ENCODE data around the gene GPR37L1. TPM values are rescaled to one million over a fixed set of nuclear protein-coding genes. Genes with fewer than 3 reads are reported as not detected.
"Not testable (repeated sequence)": the region's sequence is repeated elsewhere in the genome, so short reads cannot be mapped to it uniquely, and the experiment has no call there.

Gene GPR37L1
- total RNA-seq, 1 donor from 2014 or later: 0.05 TPM

- Mint-ChIP-seq H3K27ac (ENCODE audit: unreplicated experiment) (peak within 1 kb of the TSS; percentile 28), H3K9me3 (no peaks in the 10 kb centered on the region), H3K4me3 (peak within 1 kb of the TSS; percentile 96), H3K36me3 (ENCODE audit: low read depth) (no peaks in the 10 kb centered on the region), H3K27me3 (ENCODE audit: low read depth) (peaks cover 6% of the 10 kb centered on the region), H3K4me1 (peaks cover 25% of the 10 kb centered on the region)
- no peak for TF ChIP-seq CTCF (conservative IDR thresholded peaks at IDR 0.05)
- peak; percentile 43 for DNase-seq (ENCODE audit: low read depth, low spot score)
Measured at GRCh38 chr1:202144402-202145067, 21.8 kb downstream of the GPR37L1 start, which contains the start of gene ARL8A. Gene ARL8A, minus strand, starts transcription at chr1:202144737. Its CDS starts 165 bp downstream, at chr1:202144572.

- no peaks in the 10 kb centered on the region for H3K36me3 Mint-ChIP-seq (ENCODE audit: low read depth)
- H3K4me3 Mint-ChIP-seq: peak overlapping the region; percentile 93
- H3K27me3 Mint-ChIP-seq (ENCODE audit: low read depth): peaks cover 6% of the 10 kb centered on the region
- no peak for DNase-seq (ENCODE audit: low read depth, low spot score)
- TF ChIP-seq CTCF (conservative IDR thresholded peaks at IDR 0.05): no peak
- H3K9me3 Mint-ChIP-seq: no peaks in the 10 kb centered on the region
- H3K4me1 Mint-ChIP-seq: peaks cover 25% of the 10 kb centered on the region
- peak overlapping the region; percentile 19 for H3K27ac Mint-ChIP-seq (ENCODE audit: unreplicated experiment)
Measured at GRCh38 chr1:202145068-202145743, 22.5 kb downstream of the GPR37L1 start.

GRCh38 chr1:202145744-202146140 lies 23.0 kb downstream of the GPR37L1 start:
- H3K4me3 Mint-ChIP-seq: peak overlapping the region; percentile 93
- H3K27me3 Mint-ChIP-seq (ENCODE audit: low read depth); H3K27ac Mint-ChIP-seq (ENCODE audit: unreplicated experiment); DNase-seq (ENCODE audit: low read depth, low spot score); H3K36me3 Mint-ChIP-seq (ENCODE audit: low read depth); H3K9me3 Mint-ChIP-seq: not testable (repeated sequence)
- peaks cover 25% of the 10 kb centered on the region for H3K4me1 Mint-ChIP-seq

- Mint-ChIP-seq H3K36me3 (ENCODE audit: low read depth) (no peaks in the 10 kb centered on the region), H3K27me3 (ENCODE audit: low read depth) (peaks cover 6% of the 10 kb centered on the region), H3K27ac (ENCODE audit: unreplicated experiment) (no peak overlapping the region), H3K4me3 (peak overlapping the region; percentile 93), H3K4me1 (peaks cover 25% of the 10 kb centered on the region), H3K9me3 (no peaks in the 10 kb centered on the region)
- no peak for DNase-seq (ENCODE audit: low read depth, low spot score)
- no peak for TF ChIP-seq CTCF (conservative IDR thresholded peaks at IDR 0.05)
Measured at GRCh38 chr1:202146279-202146678, 23.6 kb downstream of the GPR37L1 start.

GRCh38 chr1:202146993-202147392 lies 24.3 kb downstream of the GPR37L1 start:
- no peak for DNase-seq (ENCODE audit: low read depth, low spot score)
- no peak for TF ChIP-seq CTCF (conservative IDR thresholded peaks at IDR 0.05)
- Mint-ChIP-seq H3K4me1 (peaks cover 23% of the 10 kb centered on the region), H3K36me3 (ENCODE audit: low read depth) (no peaks in the 10 kb centered on the region), H3K27ac (ENCODE audit: unreplicated experiment) (no peak overlapping the region), H3K27me3 (ENCODE audit: low read depth) (peaks cover 6% of the 10 kb centered on the region), H3K9me3 (no peaks in the 10 kb centered on the region), H3K4me3 (peak overlapping the region; percentile 93)

GRCh38 chr1:202148391-202148790 lies 25.7 kb downstream of the GPR37L1 start:
- no peak for TF ChIP-seq CTCF (conservative IDR thresholded peaks at IDR 0.05)
- no peaks in the 10 kb centered on the region for H3K9me3 Mint-ChIP-seq
- H3K27me3 Mint-ChIP-seq (ENCODE audit: low read depth): peaks cover 6% of the 10 kb centered on the region
- no peak overlapping the region for H3K4me3 Mint-ChIP-seq
- H3K36me3 Mint-ChIP-seq (ENCODE audit: low read depth): no peaks in the 10 kb centered on the region
- H3K27ac Mint-ChIP-seq (ENCODE audit: unreplicated experiment): no peak overlapping the region
- no peak for DNase-seq (ENCODE audit: low read depth, low spot score)
- peaks cover 10% of the 10 kb centered on the region for H3K4me1 Mint-ChIP-seq

Measured in neural crest cell (in vitro differentiated cells).